Testis (tissue), 2 donors: ENCODE data around the gene GLUD2.

Experiments
- CTCF ChIP-seq, 3 experiments: fragments of 450-650 bp in 2 of 3; fragments of 200-600 bp in 1 of 3; sonication (generic) in 1 of 3; IDR thresholded peaks; one replicate each; pipeline ENCODE4 v1.5.1; 2016 to 2019; ENCODE audit warnings: antibody characterized with exemption in 3 of 3, mild to moderate bottlenecking in 2 of 3, moderate library complexity in 1 of 3
- POLR2A ChIP-seq: fragments of 450-650 bp; IDR thresholded peaks from one replicate; pipeline ENCODE4 v1.6.1; 2017; ENCODE audit warnings: antibody characterized with exemption, mild to moderate bottlenecking, moderate library complexity

DNA sequence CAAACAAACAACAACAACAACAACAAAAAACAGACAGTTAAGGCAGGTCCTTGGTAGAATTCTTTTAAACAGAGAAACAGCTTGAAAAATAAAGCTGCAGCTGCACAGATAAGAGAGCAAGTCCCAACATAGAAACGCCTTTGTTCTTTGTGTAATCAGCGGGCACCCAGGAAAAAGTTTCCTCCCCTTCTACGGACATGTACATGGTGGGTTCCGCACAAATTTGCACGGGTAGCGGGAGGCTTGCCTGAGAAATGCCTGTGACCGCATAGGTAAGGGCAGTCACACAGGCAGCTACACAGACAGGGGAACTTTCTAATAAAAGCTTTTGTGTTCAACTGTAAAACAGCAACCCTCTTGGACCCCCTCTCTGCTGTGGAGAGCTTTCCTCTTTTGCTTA lies 36.2 kb upstream of the GLUD2 start:
- TF ChIP-seq CTCF (IDR thresholded peaks at IDR 0.05): no peak
- TF ChIP-seq POLR2A: no peak
